GM23338 (cell line): ENCODE results near the gene EEF2K. TPM values are rescaled to one million over a fixed set of nuclear protein-coding genes. Genes with fewer than 3 reads are reported as not detected.

ENCODE experiments used
- ATAC-seq: fragments of 200-7000 bp; cut with Tn5 transposase; 3 replicates; pipeline ENCODE4 v1.9.1; 2020
- DNase-seq: peaks from one replicate; pipeline ENCODE4 v3.0.0-alpha.2; 2015; ENCODE audit warnings: low spot score
- H2AFZ ChIP-seq: fragments of 200-600 bp; sonication (generic); 2 replicates; pipeline ENCODE4 v1.8.0; 2016; ENCODE audit warnings: antibody characterized with exemption, mild to moderate bottlenecking, moderate library complexity
- H3F3A ChIP-seq: fragments of 200-600 bp; sonication (generic); replicated peaks from 2 replicates; pipeline ENCODE4 v1.8.0; 2017; ENCODE audit warnings: antibody characterized with exemption, mixed run types, low read depth
- H3K27ac ChIP-seq: fragments of 200-600 bp; sonication (generic); 2 replicates; pipeline ENCODE4 v1.6.1; 2016; ENCODE audit warnings: low read depth
- H3K27me3 ChIP-seq: fragments of 200-600 bp; sonication (generic); 2 replicates; pipeline ENCODE4 v1.8.0; 2016; ENCODE audit warnings: mild to moderate bottlenecking, mixed run types, moderate library complexity; ENCODE audit not compliant: insufficient read depth
- H3K36me3 ChIP-seq: fragments of 200-600 bp; sonication (generic); 2 replicates; pipeline ENCODE4 v1.8.0; 2016; ENCODE audit warnings: mild to moderate bottlenecking; ENCODE audit not compliant: insufficient read depth
- H3K4me1 ChIP-seq: fragments of 200-600 bp; sonication (generic); 2 replicates; pipeline ENCODE4 v1.8.0; 2016; ENCODE audit warnings: mild to moderate bottlenecking, moderate library complexity; ENCODE audit not compliant: insufficient read depth
- H3K4me2 ChIP-seq: fragments of 200-600 bp; sonication (generic); 2 replicates; pipeline ENCODE4 v1.7.1; 2017; ENCODE audit warnings: mixed run types
- H3K4me3 ChIP-seq: fragments of 200-600 bp; sonication (generic); 2 replicates; pipeline ENCODE4 v1.6.1; 2016; ENCODE audit warnings: mixed run types
- H3K79me2 ChIP-seq: fragments of 200-600 bp; sonication (generic); replicated peaks from 2 replicates; pipeline ENCODE4 v1.8.0; 2017; ENCODE audit warnings: mild to moderate bottlenecking; ENCODE audit not compliant: insufficient read depth
- H3K9me2 ChIP-seq: fragments of 200-600 bp; sonication (generic); 2 replicates; pipeline ENCODE4 v1.8.0; 2017; ENCODE audit not compliant: insufficient read depth
- H4K20me1 ChIP-seq: fragments of 200-600 bp; sonication (generic); replicated peaks from 2 replicates; pipeline ENCODE4 v1.8.0; 2017; ENCODE audit warnings: mild to moderate bottlenecking; ENCODE audit not compliant: insufficient read depth
- H3K27ac Mint-ChIP-seq: 2 replicates; pipeline ENCODE4 v1.8.0; 2020; ENCODE audit warnings: inconsistent platforms, mild to moderate bottlenecking, moderate library complexity, mixed read lengths
- H3K27me3 Mint-ChIP-seq: 3 replicates; pipeline ENCODE4 v1.8.0; 2022; ENCODE audit warnings: low read depth, mild to moderate bottlenecking, moderate library complexity, mixed read lengths, inconsistent platforms; ENCODE audit not compliant: insufficient read depth, poor library complexity
- H3K36me3 Mint-ChIP-seq: 3 replicates; pipeline ENCODE4 v1.8.0; 2021; ENCODE audit warnings: low read depth, mild to moderate bottlenecking, inconsistent platforms, moderate library complexity, mixed read lengths
- H3K4me1 Mint-ChIP-seq: 3 replicates; pipeline ENCODE4 v1.8.0; 2020; ENCODE audit warnings: mild to moderate bottlenecking, inconsistent platforms, mixed read lengths
- H3K4me3 Mint-ChIP-seq: 3 replicates; pipeline ENCODE4 v1.8.0; 2021; ENCODE audit warnings: moderate library complexity, mild to moderate bottlenecking, inconsistent platforms, mixed read lengths
- H3K9me3 Mint-ChIP-seq: 3 replicates; pipeline ENCODE4 v1.8.0; 2020; ENCODE audit warnings: moderate library complexity, mild to moderate bottlenecking, inconsistent platforms, mixed read lengths
- CREB1 ChIP-seq: fragments of 250-450 bp; sonication (Bioruptor Pico); IDR thresholded peaks from 2 replicates; pipeline ENCODE4 v1.5.0; 2020; ENCODE audit warnings: low read depth, mild to moderate bottlenecking, moderate library complexity
- CTCF ChIP-seq, 2 experiments: fragments of 200-600 bp in 1 of 2; sonication (generic) in 1 of 2; conservative IDR thresholded peaks; 2 replicates each; pipeline versions ENCODE4 v1.5.1 to v1.6.1; 2016 to 2017; ENCODE audit warnings: antibody characterized with exemption in 2 of 2, low read depth in 2 of 2, mild to moderate bottlenecking in 2 of 2, moderate library complexity in 1 of 2
- JUNB ChIP-seq: IDR thresholded peaks from one replicate; pipeline ENCODE4 v1.6.1; 2016; ENCODE audit warnings: antibody characterized with exemption; ENCODE audit not compliant: unreplicated experiment
- NANOG ChIP-seq: IDR thresholded peaks from 2 replicates; pipeline ENCODE4 v1.6.1; 2016; ENCODE audit warnings: antibody characterized with exemption, borderline replicate concordance
- POLR2AphosphoS5 ChIP-seq: IDR thresholded peaks from 2 replicates; pipeline ENCODE4 v1.6.1; 2016; ENCODE audit warnings: antibody characterized with exemption, low read depth
- STAT1 ChIP-seq: IDR thresholded peaks from one replicate; pipeline ENCODE4 v1.6.1; 2016; ENCODE audit warnings: antibody characterized with exemption; ENCODE audit not compliant: unreplicated experiment
- polyA plus RNA-seq: library from polyadenylated mRNA; unstranded; fragments of >200 nt; fragmentation: Nextera tagmentation; extraction: Ambion mirVana; gene quantifications from 2 replicates; pipeline ENCODE4 v1.2.1, GENCODE V29; 2016
- total RNA-seq: library from RNA; depleted of rRNA; stranded (reverse); fragments of >200 nt; shearing (Covaris generic); gene quantifications from 2 replicates; pipeline ENCODE4 v1.2.3, GENCODE V29; 2014

EEF2K gene
- total and polyA plus RNA-seq, 2 experiments from 2014 or later, result 5.4 to 23.9 TPM

- TF ChIP-seq JUNB, result no peak
- TF ChIP-seq NANOG, result no peak
- TF ChIP-seq CREB1 (CRISPR knock-in tag), result no peak
Measured at GRCh38 chr16:22222006-22222405, 15.9 kb downstream of the EEF2K start (continued).

- Histone ChIP-seq H2AFZ (no peak overlapping the region), H3K27me3 (no peaks in the 10 kb centered on the region), H3K9me2 (no peaks in the 10 kb centered on the region), H3K4me1 (peaks cover 15% of the 10 kb centered on the region), H3K4me2 (no peak overlapping the region), H3K4me3 (no peak overlapping the region), H3K27ac (peak overlapping the region; percentile 82; the same call in 1 of the 2 replicates), H4K20me1 (no peaks in the 10 kb centered on the region), H3K79me2 (peaks cover 36% of the 10 kb centered on the region), H3K36me3 (no peaks in the 10 kb centered on the region), H3F3A (peaks cover 11% of the 10 kb centered on the region)
- Mint-ChIP-seq H3K9me3 (no peaks in the 10 kb centered on the region), H3K27me3 (no peaks in the 10 kb centered on the region), H3K4me3 (no peak overlapping the region), H3K4me1 (peaks cover 18% of the 10 kb centered on the region), H3K36me3 (peaks cover 12% of the 10 kb centered on the region), H3K27ac (no peak overlapping the region)
- ATAC-seq (no peak), DNase-seq (no peak)
- TF ChIP-seq CTCF (conservative IDR thresholded peaks at IDR 0.05; ENCODE audit: low read depth in 2 of 2), result peak in 1 of 2 experiments; percentile 21; a peak in 1 of 4 replicates
- no peak for TF ChIP-seq JUNB
Measured at GRCh38 chr16:22222998-22223397, 16.9 kb downstream of the EEF2K start.

GRCh38 chr16:22225060-22225459 is 19.0 kb downstream of the EEF2K start:
- Histone ChIP-seq H3K79me2 (peaks cover 37% of the 10 kb centered on the region), H3K4me1 (peaks cover 15% of the 10 kb centered on the region), H3K9me2 (no peaks in the 10 kb centered on the region), H4K20me1 (no peaks in the 10 kb centered on the region), H3K27ac (peak overlapping the region; percentile 82), H3K27me3 (no peaks in the 10 kb centered on the region), H2AFZ (peak overlapping the region; percentile 19; the same call in 1 of the 2 replicates), H3K36me3 (0 out of 2 replicates have a peak, but pooled peaks cover 2% of the 10 kb centered on the region), H3K4me2 (peak overlapping the region; percentile 71), H3K4me3 (peak overlapping the region; percentile 41), H3F3A (peaks cover 11% of the 10 kb centered on the region)
- 0 out of 2 replicates have a peak, but pooled peaks have one; percentile 3 for TF ChIP-seq NANOG
- no peak for TF ChIP-seq JUNB
- no peaks in the 10 kb centered on the region for H3K27me3 Mint-ChIP-seq
- H3K4me3 Mint-ChIP-seq, result peak overlapping the region; percentile 28; the same call in 1 of the 3 replicates
- H3K9me3 Mint-ChIP-seq, result no peaks in the 10 kb centered on the region
- H3K36me3 Mint-ChIP-seq, result peaks cover 23% of the 10 kb centered on the region
- peaks cover 18% of the 10 kb centered on the region for H3K4me1 Mint-ChIP-seq
- peak; percentile 68 for DNase-seq
- peak overlapping the region; percentile 25; the same call in 1 of the 2 replicates for H3K27ac Mint-ChIP-seq
- peak; percentile 84 for ATAC-seq

- DNase-seq, result no peak
- Histone ChIP-seq H4K20me1 (no peaks in the 10 kb centered on the region; the same call in 1 of the 2 replicates), H3K27ac (peak overlapping the region; percentile 35), H3F3A (peaks cover 7% of the 10 kb centered on the region; the same call in 1 of the 2 replicates), H3K4me3 (no peak overlapping the region), H3K4me1 (peaks cover 12% of the 10 kb centered on the region), H3K27me3 (no peaks in the 10 kb centered on the region), H3K4me2 (no peak overlapping the region), H2AFZ (no peak overlapping the region), H3K79me2 (peaks cover 13% of the 10 kb centered on the region; the same call in 1 of the 2 replicates), H3K9me2 (no peaks in the 10 kb centered on the region), H3K36me3 (peaks cover 2% of the 10 kb centered on the region; the same call in 1 of the 2 replicates)
- H3K36me3 Mint-ChIP-seq, result peaks cover 22% of the 10 kb centered on the region
- H3K27ac Mint-ChIP-seq, result peak overlapping the region; percentile 87; the same call in 1 of the 2 replicates
- H3K27me3 Mint-ChIP-seq, result peaks cover 2% of the 10 kb centered on the region
- TF ChIP-seq NANOG (no peak), STAT1 (no peak), POLR2AphosphoS5 (no peak)
- ATAC-seq, result no peak
- H3K4me3 Mint-ChIP-seq, result no peak overlapping the region
- peaks cover 11% of the 10 kb centered on the region for H3K4me1 Mint-ChIP-seq
- no peaks in the 10 kb centered on the region; the same call in 2 of the 3 replicates for H3K9me3 Mint-ChIP-seq
Measured at GRCh38 chr16:22229889-22230288, 23.8 kb downstream of the EEF2K start.
